SU-DHL-6 (cell line): Measurements from ENCODE around the gene OR2F2.

Source experiments
- EZH2phosphoT487 ChIP-seq: fragments of 200-600 bp; sonication (generic), shearing (Covaris generic); conservative IDR thresholded peaks from 2 replicates; pipeline ENCODE4 v1.6.1; 2018; ENCODE audit warnings: mild to moderate bottlenecking, antibody characterized with exemption, low read length, moderate library complexity, mixed read lengths
- TF ChIP-seq, protein P1 (sequence below): fragments of 200-600 bp; sonication (generic); IDR thresholded peaks from one replicate; pipeline ENCODE4 v1.5.1; 2017; ENCODE audit warnings: antibody characterized with exemption, mild to moderate bottlenecking, low read length, moderate library complexity; ENCODE audit not compliant: insufficient read depth, poor library complexity, severe bottlenecking

DNA sequence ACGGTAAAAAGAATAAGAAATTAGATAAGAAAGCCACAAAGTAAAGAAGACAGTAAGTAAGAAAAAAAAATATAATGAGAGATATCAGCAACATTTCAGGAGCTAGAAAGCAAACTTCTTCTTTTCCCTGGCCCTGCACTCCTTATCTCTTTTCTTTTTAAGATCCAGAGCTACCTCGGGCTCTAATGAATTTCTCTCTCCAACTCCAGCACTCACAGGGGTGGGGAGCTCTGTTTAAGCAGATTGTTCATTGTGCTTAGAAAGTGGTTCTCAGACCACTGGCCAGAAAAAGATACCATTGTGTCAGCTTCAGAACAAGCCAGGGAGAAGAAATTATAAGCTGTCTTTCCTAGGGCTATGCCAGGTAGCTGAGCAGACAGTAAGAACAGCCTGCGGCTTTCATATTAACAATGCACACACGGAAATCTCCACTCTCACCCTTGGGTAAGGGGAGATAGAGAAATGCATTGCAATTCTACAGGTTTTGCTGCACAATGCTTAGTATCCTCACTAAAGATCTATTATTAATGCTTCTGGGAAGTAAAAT is 38.9 kb downstream of the OR2F2 start:
- TF ChIP-seq, protein P1, sequence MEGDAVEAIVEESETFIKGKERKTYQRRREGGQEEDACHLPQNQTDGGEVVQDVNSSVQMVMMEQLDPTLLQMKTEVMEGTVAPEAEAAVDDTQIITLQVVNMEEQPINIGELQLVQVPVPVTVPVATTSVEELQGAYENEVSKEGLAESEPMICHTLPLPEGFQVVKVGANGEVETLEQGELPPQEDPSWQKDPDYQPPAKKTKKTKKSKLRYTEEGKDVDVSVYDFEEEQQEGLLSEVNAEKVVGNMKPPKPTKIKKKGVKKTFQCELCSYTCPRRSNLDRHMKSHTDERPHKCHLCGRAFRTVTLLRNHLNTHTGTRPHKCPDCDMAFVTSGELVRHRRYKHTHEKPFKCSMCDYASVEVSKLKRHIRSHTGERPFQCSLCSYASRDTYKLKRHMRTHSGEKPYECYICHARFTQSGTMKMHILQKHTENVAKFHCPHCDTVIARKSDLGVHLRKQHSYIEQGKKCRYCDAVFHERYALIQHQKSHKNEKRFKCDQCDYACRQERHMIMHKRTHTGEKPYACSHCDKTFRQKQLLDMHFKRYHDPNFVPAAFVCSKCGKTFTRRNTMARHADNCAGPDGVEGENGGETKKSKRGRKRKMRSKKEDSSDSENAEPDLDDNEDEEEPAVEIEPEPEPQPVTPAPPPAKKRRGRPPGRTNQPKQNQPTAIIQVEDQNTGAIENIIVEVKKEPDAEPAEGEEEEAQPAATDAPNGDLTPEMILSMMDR: no peak
- no peak for TF ChIP-seq EZH2phosphoT487
